T-cell (primary cell): ENCODE measurements around the gene PLEKHA4. TPM values are rescaled to one million over a fixed set of nuclear protein-coding genes. Genes with fewer than 3 reads are reported as not detected.
"Not testable (repeated sequence)": the region's sequence is repeated elsewhere in the genome, so short reads cannot be mapped to it uniquely, and the experiment has no call there.

ENCODE experiments used
- ATAC-seq, 4 experiments: fragments of 200-7000 bp in 3 of 4; fragments of 150-1000 bp in 1 of 4; cut with Tn5 transposase; replicated peaks in 1 of 4; 1 replicate in 3 of 4; 2 replicates in 1 of 4; pipeline ENCODE4 v1.10.0; 2021; ENCODE audit warnings: moderate library complexity in 3 of 4, mild to moderate bottlenecking in 2 of 4, moderate number of reproducible peaks in 1 of 4
- CTCF ChIA-PET, 2 donors: fragments of 300-600 bp; sonication (Branson Sonifier 250); formaldehyde crosslinking; loops; one replicate each; lab custom pipeline; 2022; ENCODE audit warnings: antibody characterized with exemption in 2 of 2; lab: Charles Lee
- POLR2A ChIA-PET, 2 donors: fragments of 300-600 bp; sonication (Branson Sonifier 250); formaldehyde crosslinking; loops; one replicate each; lab custom pipeline; 2022; ENCODE audit warnings: antibody characterized with exemption in 2 of 2; lab: Charles Lee
- DNase-seq, 35 experiments: peaks; one replicate each; pipeline versions ENCODE4 v3.0.0 to v3.0.0-alpha.2; 2013 to 2023
- H3K27ac ChIP-seq: one replicate; pipeline ENCODE4 v1.5.1; 2013; ENCODE audit warnings: low read length
- H3K27me3 ChIP-seq, 2 experiments: replicated peaks in 1 of 2; 1 replicate in 1 of 2; 2 replicates in 1 of 2; pipeline versions ENCODE4 v1.6.1 to v1.7.0; 2013; ENCODE audit warnings: low read length in 1 of 2, mixed read lengths in 1 of 2; ENCODE audit not compliant: control insufficient read depth in 2 of 2, insufficient read depth in 2 of 2; ENCODE audit errors: extremely low read depth in 1 of 2
- H3K36me3 ChIP-seq, 2 donors: 1 replicate in 1 of 2; 2 replicates in 1 of 2; pipeline versions ENCODE4 v1.6.1 to v1.7.0; 2013; ENCODE audit warnings: low read length in 1 of 2; ENCODE audit not compliant: control insufficient read depth in 2 of 2, insufficient read depth in 1 of 2; ENCODE audit errors: extremely low read depth in 1 of 2
- H3K4me1 ChIP-seq, 2 experiments: 1 replicate in 1 of 2; 2 replicates in 1 of 2; pipeline versions ENCODE4 v1.6.1 to v1.7.0; 2013; ENCODE audit warnings: low read length in 2 of 2, mixed read lengths in 1 of 2; ENCODE audit not compliant: insufficient read depth in 2 of 2, control insufficient read depth in 1 of 2; ENCODE audit errors: extremely low read depth in 1 of 2
- H3K4me3 ChIP-seq, 2 donors: 1 replicate in 1 of 2; 2 replicates in 1 of 2; pipeline versions ENCODE4 v1.5.1 to v1.7.0; 2013; ENCODE audit warnings: mild to moderate bottlenecking in 2 of 2, low read length in 1 of 2, moderate library complexity in 1 of 2; ENCODE audit not compliant: control insufficient read depth in 1 of 2; ENCODE audit errors: extremely low read depth in 1 of 2
- H3K9me3 ChIP-seq: 2 replicates; pipeline ENCODE4 v1.7.0; 2013
- H3K27ac Mint-ChIP-seq, 2 donors: one replicate each; pipeline ENCODE4 v1.8.0; 2020 to 2021; ENCODE audit warnings: mild to moderate bottlenecking in 2 of 2, mixed read lengths in 2 of 2
- H3K27me3 Mint-ChIP-seq, 2 donors: one replicate each; pipeline ENCODE4 v1.8.0; 2021 to 2022; ENCODE audit warnings: mixed read lengths in 2 of 2
- H3K36me3 Mint-ChIP-seq: one replicate; pipeline ENCODE4 v1.8.0; 2021; ENCODE audit warnings: mixed read lengths
- H3K4me1 Mint-ChIP-seq, 3 donors: one replicate each; pipeline ENCODE4 v1.8.0; 2020 to 2022; ENCODE audit warnings: mixed read lengths in 3 of 3, mild to moderate bottlenecking in 1 of 3
- H3K4me3 Mint-ChIP-seq, 3 donors: one replicate each; pipeline ENCODE4 v1.8.0; 2020 to 2022; ENCODE audit warnings: mild to moderate bottlenecking in 3 of 3, mixed read lengths in 3 of 3, moderate library complexity in 3 of 3
- H3K9me3 Mint-ChIP-seq, 3 donors: one replicate each; pipeline ENCODE4 v1.8.0; 2020 to 2022; ENCODE audit warnings: mixed read lengths in 3 of 3
- WGBS: methylation state at CpG from one replicate; pipeline ENCODE4 v1.1.5; 2013; ENCODE audit warnings: missing lambda C conversion rate; ENCODE audit not compliant: insufficient coverage; 5-methylcytosine and 5-hydroxymethylcytosine counted together
- total RNA-seq, 35 experiments: library from RNA in 6 of 35; stranded (reverse) in 6 of 35; fragments of 120-200 nt in 1 of 35; gene quantifications; one replicate each; pipeline versions ENCODE4 v1.2.1 to v1.2.4 and lab custom pipeline; 2013 to 2026

PLEKHA4 gene
- total RNA-seq, 5 donors from 2014 or later (not counting 1 experiment from before 2014, with no cell fraction given): 2.7 to 11.8 (median 5.2) TPM

DNA sequence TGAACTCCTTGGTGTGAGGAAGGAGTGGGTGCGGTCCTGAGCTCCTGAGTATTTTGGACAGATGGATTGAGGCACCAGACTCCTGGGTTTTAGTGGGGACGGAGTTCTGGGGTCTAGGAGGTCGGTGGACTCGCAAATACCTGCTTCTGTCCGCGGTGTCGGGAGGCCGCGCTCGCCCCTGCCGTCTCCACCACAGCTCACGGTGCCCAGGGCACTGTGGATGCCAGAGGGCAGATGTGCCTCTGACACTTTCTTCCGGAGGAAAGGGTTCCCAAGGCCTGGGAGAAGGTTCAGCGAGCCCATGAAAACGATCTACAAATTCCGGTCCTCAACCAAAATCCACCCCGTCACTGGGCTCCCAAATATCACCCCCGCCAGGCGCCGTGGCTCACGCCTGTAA, 26.8 kb upstream of the PLEKHA4 start:
- Histone ChIP-seq H3K4me3 (no peak overlapping the region), H3K36me3 (no peaks in the 10 kb centered on the region)
- no peak for DNase-seq

DNA sequence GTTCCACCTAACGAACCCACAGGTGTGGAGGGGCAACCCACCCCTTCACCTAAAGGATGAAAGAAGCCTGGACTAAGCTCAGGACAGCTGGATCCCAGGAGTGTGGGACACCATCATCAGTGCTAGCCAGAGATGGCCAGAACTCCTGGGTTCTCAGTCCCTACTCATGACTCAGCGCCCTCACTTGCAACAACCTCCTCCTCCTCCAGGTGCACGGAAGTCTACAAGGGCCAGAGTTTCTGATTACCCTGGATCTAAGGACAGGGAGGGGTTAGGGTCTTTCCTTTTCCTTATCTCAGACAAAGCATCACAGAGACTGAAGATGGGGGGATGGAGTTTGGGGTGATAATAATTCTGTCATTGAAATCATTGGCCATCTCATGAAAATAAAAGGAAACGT, 22.1 kb upstream of the PLEKHA4 start:
- Histone ChIP-seq H3K4me3 (no peak overlapping the region), H3K9me3 (no peaks in the 10 kb centered on the region), H3K27me3 (peaks cover 2 to 45% of the 10 kb centered on the region in 2 experiments), H3K27ac (no peak overlapping the region), H3K36me3 (no peaks in the 10 kb centered on the region), H3K4me1 (peaks cover 0 to 6% of the 10 kb centered on the region in 2 experiments)
- DNase-seq (no peak), ATAC-seq (no peak)
- WGBS: no CpG with 5 or more reads among the region's 4 CpGs
- Mint-ChIP-seq H3K27ac (no peak overlapping the region), H3K4me3 (no peak overlapping the region), H3K4me1 (peaks cover 0 to 8% (median 5%) of the 10 kb centered on the region in 3 donors), H3K36me3 (no peaks in the 10 kb centered on the region), H3K9me3 (no peaks in the 10 kb centered on the region), H3K27me3 (peaks cover 11 to 35% of the 10 kb centered on the region in 2 donors)
- CTCF ChIA-PET: no interaction called here
- POLR2A ChIA-PET: no interaction called here

More for the DNA sequence above, 26.8 kb upstream of the PLEKHA4 start:
- H3K36me3 Mint-ChIP-seq: no peaks in the 10 kb centered on the region
- peaks cover 0 to 23% of the 10 kb centered on the region in 2 experiments for H3K4me1 ChIP-seq
- no peak overlapping the region for H3K27ac Mint-ChIP-seq
- no peaks in the 10 kb centered on the region for H3K9me3 ChIP-seq
- H3K27me3 ChIP-seq: peaks cover 2 to 67% of the 10 kb centered on the region in 2 experiments
- no peaks in the 10 kb centered on the region for H3K9me3 Mint-ChIP-seq
- H3K4me3 Mint-ChIP-seq: peak overlapping the region in 2 of 3 donors; percentile 57 to 71
- CTCF ChIA-PET: no interaction called here
- H3K4me1 Mint-ChIP-seq: peaks cover 15 to 33% (median 17%) of the 10 kb centered on the region in 3 donors
- ATAC-seq: no peak
- WGBS: 56% methylated on average over 20 of the region's 21 CpGs
- H3K27ac ChIP-seq: no peak overlapping the region
- H3K27me3 Mint-ChIP-seq: peaks cover 11 to 40% of the 10 kb centered on the region in 2 donors
- POLR2A ChIA-PET: interaction anchor here in 1 of 2 donors (0.9 kb wide), 1 partner anchor 9 kb away, joined by 3 read pairs; no protein-coding TSS in a partner anchor

DNA sequence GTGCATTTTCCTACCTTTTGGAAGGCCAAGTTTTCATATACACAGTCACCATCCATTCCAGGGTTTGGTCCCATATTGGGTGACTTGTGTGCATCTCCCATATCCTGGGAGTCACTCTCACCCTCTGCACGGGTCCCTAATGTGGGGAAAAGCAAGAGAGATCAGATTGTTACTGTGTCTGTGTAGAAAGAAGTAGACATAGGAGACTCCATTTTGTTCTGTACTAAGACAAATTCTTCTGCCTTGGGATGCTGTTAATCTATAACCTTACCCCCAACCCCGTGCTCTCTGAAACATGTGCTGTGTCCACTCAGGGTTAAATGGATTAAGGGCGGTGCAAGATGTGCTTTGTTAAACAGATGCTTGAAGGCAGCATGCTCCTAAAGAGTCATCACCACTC, 21.1 kb upstream of the PLEKHA4 start:
- H3K27ac ChIP-seq, H3K9me3 ChIP-seq, POLR2A ChIA-PET, H3K27ac Mint-ChIP-seq, H3K4me3 ChIP-seq, H3K36me3 Mint-ChIP-seq, H3K4me1 ChIP-seq, H3K4me1 Mint-ChIP-seq, DNase-seq, H3K36me3 ChIP-seq, ATAC-seq, H3K9me3 Mint-ChIP-seq, H3K4me3 Mint-ChIP-seq: not testable (repeated sequence)
- peaks cover 2 to 34% of the 10 kb centered on the region in 2 experiments for H3K27me3 ChIP-seq
- WGBS: no CpG with 5 or more reads among the region's 3 CpGs
- peaks cover 6 to 29% of the 10 kb centered on the region in 2 donors for H3K27me3 Mint-ChIP-seq
- CTCF ChIA-PET: interaction anchor here in 1 of 2 donors (0.6 kb wide), 1 partner anchor 706 kb away, joined by 4 read pairs; no protein-coding TSS in a partner anchor

DNA sequence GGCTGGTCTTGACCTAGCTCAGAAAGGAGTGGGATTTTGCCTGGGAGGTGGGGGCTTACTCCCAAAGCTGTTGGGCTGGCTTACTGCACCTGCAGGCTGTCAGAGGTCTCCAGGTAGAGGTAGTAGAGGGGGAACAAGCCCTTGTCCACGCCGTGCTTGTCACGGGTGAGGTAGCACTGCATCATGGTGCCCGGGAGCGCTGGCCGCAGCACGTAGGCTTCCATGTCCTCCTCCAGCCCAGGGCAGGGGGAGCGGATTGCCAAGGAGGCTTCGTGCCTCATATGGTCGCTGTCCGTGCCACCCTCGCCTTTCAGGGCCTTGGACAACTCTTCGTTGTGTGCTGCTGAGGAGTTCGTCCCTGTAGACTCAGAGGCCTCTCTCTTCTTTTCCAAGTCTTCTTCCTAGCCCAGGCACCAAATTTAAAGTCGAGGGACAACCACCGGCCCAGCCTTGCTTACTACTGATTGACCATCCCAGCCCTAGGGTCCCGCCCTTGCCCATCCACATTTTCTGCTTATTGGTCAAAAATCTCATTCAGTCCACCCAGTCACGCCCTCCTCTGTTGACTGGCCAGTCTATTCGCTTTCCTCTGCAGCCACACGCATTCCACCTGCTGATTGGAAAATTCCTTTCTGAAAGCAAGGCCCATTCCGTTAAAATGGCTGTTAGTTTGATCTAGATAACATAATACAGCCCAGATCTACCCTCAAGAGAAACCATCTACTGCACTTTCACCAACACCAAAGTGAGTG, 19.6 kb upstream of the PLEKHA4 start:
- H3K9me3 Mint-ChIP-seq: no peaks in the 10 kb centered on the region
- peaks cover 6 to 20% of the 10 kb centered on the region in 2 donors for H3K27me3 Mint-ChIP-seq
- peaks cover 0 to 22% of the 10 kb centered on the region in 2 experiments for H3K27me3 ChIP-seq
- no peaks in the 10 kb centered on the region for H3K9me3 ChIP-seq
- H3K4me1 ChIP-seq: no peaks in the 10 kb centered on the region
- no peaks in the 10 kb centered on the region for H3K36me3 ChIP-seq
- H3K4me3 ChIP-seq: no peak overlapping the region
- ATAC-seq (peak in 1 of 4 experiments; percentile 3), DNase-seq (no peak)
- H3K27ac ChIP-seq: no peak overlapping the region
- H3K27ac Mint-ChIP-seq: no peak overlapping the region
- no peak overlapping the region for H3K4me3 Mint-ChIP-seq
- POLR2A ChIA-PET: interaction anchor here in 1 of 2 donors (0.6 kb wide), 2 partner anchors 11 to 87 kb away, joined by 3 read pairs; no protein-coding TSS in a partner anchor
- H3K36me3 Mint-ChIP-seq: no peaks in the 10 kb centered on the region
- CTCF ChIA-PET: no interaction called here
- H3K4me1 Mint-ChIP-seq: no peaks in the 10 kb centered on the region
- WGBS: 97% methylated on average over 17 of the region's 21 CpGs

DNA sequence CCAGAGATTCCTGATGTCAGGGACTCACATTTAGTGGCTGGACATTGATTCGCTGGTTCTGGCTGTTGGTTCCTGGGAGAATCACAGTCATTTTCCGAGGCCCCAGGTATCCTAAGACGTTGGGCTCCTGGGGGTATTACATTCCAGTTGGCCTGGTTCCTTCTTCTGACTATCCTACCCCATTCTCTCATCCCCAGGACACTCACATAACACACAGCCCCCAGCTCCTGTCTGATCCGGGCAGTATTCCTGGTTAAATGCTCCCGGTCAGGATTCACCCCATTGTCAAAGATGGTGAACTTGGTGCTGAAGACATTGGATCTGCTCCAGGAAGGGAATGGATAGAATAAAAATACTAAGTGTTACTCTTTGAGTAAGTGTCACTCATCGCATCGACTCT, 15.3 kb upstream of the PLEKHA4 start:
- Histone ChIP-seq H3K27ac (no peak overlapping the region), H3K4me1 (no peaks in the 10 kb centered on the region), H3K4me3 (no peak overlapping the region), H3K36me3 (no peaks in the 10 kb centered on the region), H3K27me3 (no peaks in the 10 kb centered on the region), H3K9me3 (no peaks in the 10 kb centered on the region)
- no peak for DNase-seq
- Mint-ChIP-seq H3K9me3 (no peaks in the 10 kb centered on the region), H3K4me1 (peaks cover 0 to 1% (median under 1%) of the 10 kb centered on the region in 3 donors), H3K27me3 (no peaks in the 10 kb centered on the region), H3K4me3 (peak overlapping the region in 1 of 3 donors; percentile 19), H3K27ac (no peak overlapping the region), H3K36me3 (peaks cover 1% of the 10 kb centered on the region)
- WGBS: 60% methylated on average over 1 of the region's 7 CpGs
- ATAC-seq: no peak
- POLR2A ChIA-PET: no interaction called here
- CTCF ChIA-PET: no interaction called here

DNA sequence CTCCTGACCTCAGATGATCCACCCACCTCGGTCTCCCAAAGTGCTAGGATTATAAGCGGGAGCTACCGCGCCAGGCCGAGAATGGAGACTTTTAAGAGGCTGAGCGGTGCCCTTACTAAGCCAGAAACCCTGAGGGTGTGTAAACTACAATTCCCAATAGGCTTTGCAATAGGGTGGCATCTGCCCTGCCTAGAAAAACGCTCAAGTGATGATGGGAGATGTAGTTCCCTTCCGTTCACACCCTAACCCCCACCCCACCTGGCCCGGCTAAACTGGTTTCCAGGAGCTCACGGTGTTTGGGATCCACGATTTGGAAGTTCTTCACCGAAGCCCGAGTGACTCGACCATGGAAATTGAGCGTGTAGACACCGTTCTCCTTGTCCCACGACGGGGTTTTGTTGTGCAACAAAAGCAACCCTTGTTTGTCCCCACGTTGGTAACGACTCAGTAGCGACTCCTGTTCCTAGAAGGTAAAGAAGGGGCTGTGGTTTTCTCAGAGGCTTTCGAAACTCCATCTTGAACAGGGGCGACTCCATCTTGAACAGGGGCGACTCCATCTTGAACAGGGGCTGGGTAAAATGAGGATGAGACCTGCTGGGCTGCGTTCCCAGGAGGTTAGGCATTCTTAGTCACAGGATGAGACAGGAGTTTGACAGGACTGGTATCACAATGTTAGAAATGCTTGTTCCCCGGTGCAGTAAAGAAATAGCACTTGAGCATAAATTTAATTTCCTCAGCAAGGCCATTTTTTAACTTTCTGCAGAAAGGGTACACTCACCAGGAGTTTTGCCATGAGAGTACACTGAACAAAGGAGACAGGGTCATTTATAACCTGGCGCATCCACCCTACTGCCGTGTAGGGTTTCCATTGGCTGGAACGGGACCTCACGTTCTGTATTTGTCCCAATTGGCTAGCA, 13.6 kb upstream of the PLEKHA4 start:
- H3K27ac ChIP-seq: no peak overlapping the region
- no peak overlapping the region for H3K4me3 ChIP-seq
- ATAC-seq (peak; percentile 27 to 68 (median 65)), DNase-seq (peak in 3 of 35 experiments; percentile 39 to 58 (median 41))
- no peaks in the 10 kb centered on the region for H3K4me1 ChIP-seq
- no peaks in the 10 kb centered on the region for H3K27me3 ChIP-seq
- H3K4me3 Mint-ChIP-seq: no peak overlapping the region
- CTCF ChIA-PET: no interaction called here
- peaks cover 8% of the 10 kb centered on the region for H3K36me3 Mint-ChIP-seq
- POLR2A ChIA-PET: no interaction called here
- peak overlapping the region in 1 of 2 donors; percentile 11 for H3K27ac Mint-ChIP-seq
- H3K4me1 Mint-ChIP-seq: peaks cover 0 to 10% (median 7%) of the 10 kb centered on the region in 3 donors
- H3K9me3 ChIP-seq: no peaks in the 10 kb centered on the region
- H3K9me3 Mint-ChIP-seq: no peaks in the 10 kb centered on the region
- peaks cover 0 to 3% of the 10 kb centered on the region in 2 donors for H3K36me3 ChIP-seq
- 86% methylated on average over 14 of the region's 30 CpGs for WGBS
- H3K27me3 Mint-ChIP-seq: no peaks in the 10 kb centered on the region
